ENCODE data around the gene CHRM2.

DNA sequence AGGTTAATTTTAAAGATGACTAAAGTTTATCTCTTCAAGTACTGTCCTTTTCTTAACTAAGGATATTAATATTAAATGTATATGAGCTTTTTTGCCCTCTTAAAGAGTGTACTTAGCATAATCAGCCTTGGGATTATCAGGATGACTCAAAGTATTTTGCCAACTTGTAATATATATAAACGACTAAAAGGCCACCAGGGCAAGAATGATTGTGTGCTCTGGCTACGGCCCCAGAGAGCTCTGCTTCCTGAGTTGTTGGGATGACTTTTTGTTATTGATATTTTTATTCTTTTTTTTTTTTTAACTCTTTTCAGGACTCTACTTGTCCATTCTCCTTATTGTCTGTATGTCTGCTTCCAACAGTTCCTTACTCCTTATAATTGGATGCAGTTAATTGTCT is 14.8 kb upstream of the CHRM2 start:
- TF ChIP-seq POLR2A (IDR thresholded peaks at IDR 0.05), result no peak
- TF ChIP-seq, protein P1, sequence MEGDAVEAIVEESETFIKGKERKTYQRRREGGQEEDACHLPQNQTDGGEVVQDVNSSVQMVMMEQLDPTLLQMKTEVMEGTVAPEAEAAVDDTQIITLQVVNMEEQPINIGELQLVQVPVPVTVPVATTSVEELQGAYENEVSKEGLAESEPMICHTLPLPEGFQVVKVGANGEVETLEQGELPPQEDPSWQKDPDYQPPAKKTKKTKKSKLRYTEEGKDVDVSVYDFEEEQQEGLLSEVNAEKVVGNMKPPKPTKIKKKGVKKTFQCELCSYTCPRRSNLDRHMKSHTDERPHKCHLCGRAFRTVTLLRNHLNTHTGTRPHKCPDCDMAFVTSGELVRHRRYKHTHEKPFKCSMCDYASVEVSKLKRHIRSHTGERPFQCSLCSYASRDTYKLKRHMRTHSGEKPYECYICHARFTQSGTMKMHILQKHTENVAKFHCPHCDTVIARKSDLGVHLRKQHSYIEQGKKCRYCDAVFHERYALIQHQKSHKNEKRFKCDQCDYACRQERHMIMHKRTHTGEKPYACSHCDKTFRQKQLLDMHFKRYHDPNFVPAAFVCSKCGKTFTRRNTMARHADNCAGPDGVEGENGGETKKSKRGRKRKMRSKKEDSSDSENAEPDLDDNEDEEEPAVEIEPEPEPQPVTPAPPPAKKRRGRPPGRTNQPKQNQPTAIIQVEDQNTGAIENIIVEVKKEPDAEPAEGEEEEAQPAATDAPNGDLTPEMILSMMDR (IDR thresholded peaks at IDR 0.05), result no peak

Data from lower leg skin (tissue), 3 donors.